ENCODE results near the gene KPNA4. TPM values are rescaled to one million over a fixed set of nuclear protein-coding genes. Genes with fewer than 3 reads are reported as not detected.

Gene KPNA4
- total and polyA plus RNA-seq, 2 donors (not counting 3 experiments of a cell fraction or from before 2014, with no cell fraction given): 12.2 to 70.1 TPM

DNA sequence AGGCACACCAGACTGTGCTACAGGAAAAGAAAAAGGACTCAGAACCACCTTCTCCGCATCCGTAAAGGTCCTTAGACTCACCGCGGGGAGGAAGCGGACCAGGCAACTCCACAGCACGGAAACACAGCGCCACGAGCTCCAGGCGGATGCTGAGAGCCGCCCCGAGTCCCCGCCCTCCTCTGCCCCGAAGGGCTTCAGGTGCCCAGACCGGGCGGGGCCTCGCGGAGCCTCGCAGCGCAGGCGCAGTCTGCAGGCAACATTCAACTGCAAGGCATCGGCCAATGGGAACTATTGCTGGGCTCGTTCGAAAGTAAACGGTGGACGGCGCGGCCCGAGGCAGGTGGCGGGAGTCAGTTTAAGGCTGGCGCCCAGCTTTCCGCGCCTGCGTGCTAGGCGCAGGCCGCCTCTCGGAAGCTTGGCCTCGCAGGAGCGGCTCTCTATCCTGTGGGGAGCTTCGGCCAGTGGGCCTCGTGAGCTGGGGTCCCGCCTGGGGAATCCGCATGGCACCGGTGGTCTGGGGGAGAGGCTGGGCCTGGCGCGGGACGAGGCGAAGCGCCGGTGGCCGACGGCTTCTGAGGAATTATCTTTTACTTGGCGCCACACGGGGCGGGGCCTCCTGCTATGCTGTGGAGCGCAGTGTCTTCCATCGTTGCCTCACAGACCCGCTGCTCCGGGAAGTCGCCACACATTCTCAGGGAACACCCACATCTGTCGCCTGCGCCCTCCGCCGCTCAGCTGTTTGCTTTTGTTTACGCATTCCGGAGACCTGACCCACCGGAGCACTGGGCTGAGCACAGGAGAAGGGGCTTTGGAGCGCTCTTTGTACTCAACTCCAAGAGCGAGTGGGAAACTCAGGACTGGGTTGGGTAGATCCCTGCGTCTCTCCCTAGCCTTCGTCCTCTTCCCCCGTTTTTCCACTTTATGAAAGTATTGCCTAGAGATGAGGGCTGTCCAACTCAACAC, 115.5 kb downstream of the KPNA4 start, which contains the start of gene TRIM59:
TSS of gene TRIM59 (minus strand) at position 151 of the 963 bp plus-strand sequence. CDS start 10,603 bp downstream, outside the sequence.
- intact Hi-C loops (cut with micrococcal nuclease): loop anchor here (1.0 kb wide), 4 partner anchors 36 to 225 kb away; partner anchors contain the start of genes C3orf80, IFT80, KPNA4 and SMC4

More for the DNA sequence above, 115.5 kb downstream of the KPNA4 start, which contains the start of gene TRIM59:
- Histone ChIP-seq H3K36me3 (ENCODE audit: control insufficient read depth in 2 of 2, extremely low read depth in 1 of 2, insufficient read depth in 2 of 2, low read length in 2 of 2) (no peaks in the 10 kb centered on the region), H3K9me3 (replicated peaks; ENCODE audit: control insufficient read depth, insufficient read depth, low read length) (no peaks in the 10 kb centered on the region), H3K9me1 (replicated peaks; ENCODE audit: control insufficient read depth, extremely low read depth, insufficient read depth, low read length) (no peaks in the 10 kb centered on the region), H3K9ac (replicated peaks; ENCODE audit: extremely low read depth, insufficient read depth, low read length) (peak within 1 kb of the TSS; percentile 61), H3K79me2 (ENCODE audit: control insufficient read depth, insufficient read depth, low read length) (peaks cover 44% of the 10 kb centered on the region), H4K20me1 (replicated peaks; ENCODE audit: control insufficient read depth, extremely low read depth, insufficient read depth, low read length) (no peaks in the 10 kb centered on the region), H3K4me1 (ENCODE audit: control insufficient read depth, extremely low read depth, insufficient read depth, low read length) (peaks cover 21% of the 10 kb centered on the region), H3K27me3 (ENCODE audit: control insufficient read depth in 2 of 2, insufficient read depth in 2 of 2, low read length in 2 of 2) (no peaks in the 10 kb centered on the region), H2AFZ (ENCODE audit: low read depth, low read length) (peak within 1 kb of the TSS; percentile 76), H3K4me2 (ENCODE audit: insufficient read depth, low read length) (peak within 1 kb of the TSS; percentile 88), H3K4me3 (replicated peaks in 1 of 3; ENCODE audit: insufficient read depth in 1 of 3, low read depth in 1 of 3, low read length in 3 of 3) (peak within 1 kb of the TSS; percentile 52 to 85 (median 74)), H3K27ac (ENCODE audit: insufficient read depth, low read depth, low read length) (peak within 1 kb of the TSS; percentile 55)
- ChIA-PET CTCF (interaction anchor here (1.2 to 2.1 kb wide), 5 partner anchors 10 to 37 kb away, joined by 3 to 7 read pairs (median 4); no protein-coding TSS in a partner anchor), POLR2A (interaction anchor here (0.8 to 1.5 kb wide), 2 partner anchors 15 to 41 kb away, joined by 4 read pairs; no protein-coding TSS in a partner anchor)
- FAIRE-seq (peak; percentile 93), DNase-seq (ENCODE audit: low read depth, low spot score) (peak; percentile 98)
- TSS peak; percentile 86 for BruUV-seq (replicated peaks)
- dilution Hi-C loops (cut with MboI; ENCODE audit: extremely low pct_ligation_motif_present, low sequenced_read_pairs): no loop called here
- peak; percentile 22 for TF ChIP-seq MYC (IDR thresholded peaks at IDR 0.05; ENCODE audit: low read depth, low read length)
- TF ChIP-seq GATA2 (IDR thresholded peaks at IDR 0.05; ENCODE audit: insufficient read depth, insufficient read length, low read depth, low read length): no peak
- no peak for TF ChIP-seq CTCF (IDR thresholded peaks at IDR 0.05; ENCODE audit: extremely low read depth in 1 of 2, insufficient read depth in 1 of 2, low read depth in 1 of 2, low read length in 2 of 2)
- no peak for TF ChIP-seq FOS (IDR thresholded peaks at IDR 0.05; ENCODE audit: borderline replicate concordance, insufficient read depth, low read length)
- peak; percentile 68 for TF ChIP-seq POLR2AphosphoS5 (IDR thresholded peaks at IDR 0.05; ENCODE audit: insufficient read depth, low read depth, low read length)
- no peak for TF ChIP-seq EZH2 (IDR thresholded peaks at IDR 0.05; ENCODE audit: borderline replicate concordance, low read depth, low read length, severe bottlenecking)
- TF ChIP-seq JUN (IDR thresholded peaks at IDR 0.05; ENCODE audit: borderline replicate concordance, insufficient read depth, insufficient read length, low read depth): no peak
- TF ChIP-seq MAX (IDR thresholded peaks at IDR 0.05; ENCODE audit: insufficient read depth, insufficient read length): peak; percentile 99
- TF ChIP-seq POLR2A (IDR thresholded peaks at IDR 0.05; ENCODE audit: low read depth, low read length): peak; percentile 88
